Measurements from ENCODE around the gene RAB11FIP4. TPM values are rescaled to one million over a fixed set of nuclear protein-coding genes. Genes with fewer than 3 reads are reported as not detected.

Gene RAB11FIP4
- total and polyA plus RNA-seq, 9 of the 15 experiments (the other 6 are each of a cell fraction or from before 2014, with no cell fraction given), result 0.62 to 16.6 (median 8.9) TPM

DNA sequence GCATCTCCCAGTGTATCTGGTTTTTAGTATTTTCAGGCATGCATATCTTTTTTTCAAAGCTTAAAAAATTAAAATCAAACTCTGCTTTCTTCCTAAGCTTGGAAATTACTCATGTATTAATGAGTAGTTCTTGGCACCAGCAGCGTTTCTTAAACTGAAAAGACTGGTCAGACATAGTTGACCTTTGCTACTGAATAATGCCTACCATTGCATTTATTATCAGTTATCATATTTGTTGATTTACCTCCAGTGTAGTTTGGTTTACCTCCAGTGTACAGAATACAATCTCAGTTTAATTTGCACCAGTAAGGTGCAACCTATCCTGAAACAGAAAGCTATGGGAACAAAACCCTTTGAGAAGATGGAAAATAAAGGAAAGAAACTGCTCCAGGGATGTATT is 35.5 kb upstream of the RAB11FIP4 start:
- ATAC-seq (no peak), DNase-seq (ENCODE audit: extremely low read depth in 1 of 4, low spot score in 3 of 4) (no peak)
- in situ Hi-C loops (cut with MboI), result no loop called here

More for the DNA sequence above, 35.5 kb upstream of the RAB11FIP4 start:
- no peak overlapping the region for H3K4me3 ChIP-seq
- CTCF ChIA-PET (ENCODE audit: low intra/inter-chr PET ratio), result no interaction called here
- 80% methylated on average over 1 of the region's 1 CpG for WGBS (ENCODE audit: insufficient coverage, low coverage, missing lambda C conversion rate)
- H2AFZ ChIP-seq (ENCODE audit: low read depth, low read length), result no peak overlapping the region
- H3K4me2 ChIP-seq (ENCODE audit: insufficient read depth, low read length), result no peak overlapping the region
- no peak for TF ChIP-seq ZBTB17 (CRISPR knock-in tag; IDR thresholded peaks at IDR 0.05)
- TF ChIP-seq CC2D1A (IDR thresholded peaks at IDR 0.05), result no peak
- TF ChIP-seq IFI16 (CRISPR knock-in tag; IDR thresholded peaks at IDR 0.05), result no peak
- no peak for TF ChIP-seq MBD2 (IDR thresholded peaks at IDR 0.05; ENCODE audit: borderline replicate concordance, low read depth)
- no peak for TF ChIP-seq CBX1 (IDR thresholded peaks at IDR 0.05; ENCODE audit: low read depth)
- TF ChIP-seq, protein P1, sequence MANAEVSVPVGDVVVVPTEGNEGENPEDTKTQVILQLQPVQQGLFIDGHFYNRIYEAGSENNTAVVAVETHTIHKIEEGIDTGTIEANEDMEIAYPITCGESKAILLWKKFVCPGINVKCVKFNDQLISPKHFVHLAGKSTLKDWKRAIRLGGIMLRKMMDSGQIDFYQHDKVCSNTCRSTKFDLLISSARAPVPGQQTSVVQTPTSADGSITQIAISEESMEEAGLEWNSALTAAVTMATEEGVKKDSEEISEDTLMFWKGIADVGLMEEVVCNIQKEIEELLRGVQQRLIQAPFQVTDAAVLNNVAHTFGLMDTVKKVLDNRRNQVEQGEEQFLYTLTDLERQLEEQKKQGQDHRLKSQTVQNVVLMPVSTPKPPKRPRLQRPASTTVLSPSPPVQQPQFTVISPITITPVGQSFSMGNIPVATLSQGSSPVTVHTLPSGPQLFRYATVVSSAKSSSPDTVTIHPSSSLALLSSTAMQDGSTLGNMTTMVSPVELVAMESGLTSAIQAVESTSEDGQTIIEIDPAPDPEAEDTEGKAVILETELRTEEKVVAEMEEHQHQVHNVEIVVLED (CRISPR knock-in tag; IDR thresholded peaks at IDR 0.05), result no peak
- no peak for TF ChIP-seq BACH1 (tag; IDR thresholded peaks at IDR 0.05)
- TF ChIP-seq, protein P2, sequence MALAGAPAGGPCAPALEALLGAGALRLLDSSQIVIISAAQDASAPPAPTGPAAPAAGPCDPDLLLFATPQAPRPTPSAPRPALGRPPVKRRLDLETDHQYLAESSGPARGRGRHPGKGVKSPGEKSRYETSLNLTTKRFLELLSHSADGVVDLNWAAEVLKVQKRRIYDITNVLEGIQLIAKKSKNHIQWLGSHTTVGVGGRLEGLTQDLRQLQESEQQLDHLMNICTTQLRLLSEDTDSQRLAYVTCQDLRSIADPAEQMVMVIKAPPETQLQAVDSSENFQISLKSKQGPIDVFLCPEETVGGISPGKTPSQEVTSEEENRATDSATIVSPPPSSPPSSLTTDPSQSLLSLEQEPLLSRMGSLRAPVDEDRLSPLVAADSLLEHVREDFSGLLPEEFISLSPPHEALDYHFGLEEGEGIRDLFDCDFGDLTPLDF (CRISPR knock-in tag; IDR thresholded peaks at IDR 0.05), result no peak
- no peak for TF ChIP-seq ZNF696 (CRISPR knock-in tag; conservative IDR thresholded peaks at IDR 0.05)
- POLR2A ChIA-PET, result no interaction called here
- H3K9me1 ChIP-seq (ENCODE audit: control insufficient read depth, insufficient read depth, low read length), result no peaks in the 10 kb centered on the region
- H3K9me3 ChIP-seq (replicated peaks; ENCODE audit: control insufficient read depth, insufficient read depth, low read depth, low read length), result no peaks in the 10 kb centered on the region
- no peaks in the 10 kb centered on the region for H3K4me1 ChIP-seq (replicated peaks in 1 of 2; ENCODE audit: control insufficient read depth in 2 of 2, insufficient read depth in 2 of 2, low read length in 2 of 2)
- BruUV-seq (replicated peaks), result no TSS peak
- H3K9ac ChIP-seq (ENCODE audit: insufficient read depth in 1 of 2, low read depth in 2 of 2, low read length in 2 of 2), result no peak overlapping the region
- intact Hi-C loops (cut with micrococcal nuclease), result no loop called here
- H3K36me3 ChIP-seq (ENCODE audit: control insufficient read depth, insufficient read depth, low read length), result peaks cover 56% of the 10 kb centered on the region
- H4K20me1 ChIP-seq (replicated peaks; ENCODE audit: control insufficient read depth, insufficient read depth, low read length), result no peaks in the 10 kb centered on the region
- H3K79me2 ChIP-seq (ENCODE audit: control insufficient read depth, insufficient read depth, low read length), result no peaks in the 10 kb centered on the region
- FAIRE-seq, result no peak
- H3K27ac ChIP-seq (ENCODE audit: extremely low read depth, low read depth, low read length), result no peak overlapping the region
- no peaks in the 10 kb centered on the region for H3K27me3 ChIP-seq (ENCODE audit: control insufficient read depth in 2 of 2, insufficient read depth in 2 of 2, low read length in 2 of 2)

Measured in K562 (cell line).